Neuron (in vitro differentiated cells): ENCODE data around the gene LRR1.
"Not testable (repeated sequence)": the region's sequence is repeated elsewhere in the genome, so short reads cannot be mapped to it uniquely, and the experiment has no call there.

Source experiments
- H2AFZ ChIP-seq: one replicate; pipeline ENCODE4 v1.6.1; 2013; ENCODE audit warnings: low read depth, mild to moderate bottlenecking, inconsistent platforms, low read length, moderate library complexity
- H3K27me3 ChIP-seq: one replicate; pipeline ENCODE4 v1.6.1; 2013; ENCODE audit warnings: low read length; ENCODE audit not compliant: insufficient read depth
- H3K36me3 ChIP-seq: one replicate; pipeline ENCODE4 v1.6.1; 2013; ENCODE audit warnings: low read length; ENCODE audit not compliant: insufficient read depth
- H3K4me1 ChIP-seq: one replicate; pipeline ENCODE4 v1.6.1; 2013; ENCODE audit warnings: low read length; ENCODE audit not compliant: insufficient read depth
- H3K4me3 ChIP-seq: 2 replicates; pipeline ENCODE4 v1.5.1; 2013; ENCODE audit warnings: mild to moderate bottlenecking, low read length, moderate library complexity
- H3K9me3 ChIP-seq: one replicate; pipeline ENCODE4 v1.6.1; 2013; ENCODE audit warnings: low read length

The LRR1 gene

DNA sequence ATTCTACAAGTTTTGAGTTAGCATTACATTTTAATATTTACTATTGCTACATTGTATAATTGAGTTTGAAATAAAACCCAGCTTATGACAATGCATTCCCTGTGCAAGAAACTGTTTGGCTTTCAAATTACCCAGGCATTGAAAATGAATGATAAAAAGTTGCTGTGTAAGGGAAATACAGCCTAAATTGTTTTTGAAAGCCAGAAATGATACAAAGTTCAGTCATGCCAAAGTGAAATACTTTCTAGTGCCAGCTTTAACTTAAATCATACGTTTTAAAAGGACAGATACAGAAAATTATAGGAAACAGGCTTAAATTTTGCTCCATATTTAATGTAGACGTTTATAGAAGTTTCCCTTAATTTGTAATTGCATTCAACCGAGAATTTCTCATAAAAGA is 24.6 kb downstream of the LRR1 start:
- Histone ChIP-seq H3K9me3 (no peaks in the 10 kb centered on the region), H3K4me3 (peak overlapping the region; percentile 17), H3K27me3 (no peaks in the 10 kb centered on the region), H2AFZ (no peak overlapping the region), H3K4me1 (peaks cover 37% of the 10 kb centered on the region), H3K36me3 (peaks cover 37% of the 10 kb centered on the region)

DNA sequence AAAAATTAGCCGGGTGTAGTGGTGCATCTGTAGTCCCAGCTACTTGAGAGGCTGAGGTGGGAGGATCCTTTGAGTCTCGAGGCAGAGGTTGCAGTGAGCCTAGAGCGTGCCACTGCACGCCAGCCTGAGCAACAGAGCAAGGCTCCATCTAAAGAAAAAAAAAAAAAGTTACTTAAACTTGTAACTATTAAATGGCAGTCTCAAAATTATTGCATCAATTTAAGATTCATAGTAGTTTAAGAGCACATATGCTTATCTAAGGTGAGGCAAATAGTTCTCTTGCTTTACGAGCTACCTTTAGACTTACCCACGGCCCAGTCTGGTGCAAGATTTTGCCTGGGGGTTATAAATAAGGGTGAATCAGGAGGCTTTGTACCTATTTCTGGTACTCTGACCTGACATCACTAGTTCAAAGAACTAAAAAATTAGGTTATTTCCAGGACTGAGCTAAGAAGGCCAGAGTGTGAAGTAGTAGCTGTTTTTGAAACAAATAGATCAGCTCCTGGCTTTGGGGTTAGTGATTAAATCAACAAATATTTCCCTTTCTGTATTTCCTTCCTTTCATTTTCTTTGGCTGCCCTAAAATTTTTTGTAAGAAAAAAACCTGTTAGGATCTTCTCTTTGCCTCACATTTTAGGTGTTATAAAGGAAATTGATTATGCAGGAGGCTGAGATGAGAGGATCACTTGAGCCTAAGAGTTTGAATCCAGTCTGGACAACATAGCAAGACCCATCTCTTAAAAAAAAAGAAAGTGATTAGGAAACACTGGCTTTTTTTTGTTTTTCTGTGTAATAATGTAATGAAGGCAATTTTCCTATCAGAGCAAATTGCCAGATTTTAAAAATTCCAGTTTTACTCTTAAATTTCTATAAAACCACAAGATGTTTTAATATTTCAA is 25.4 kb downstream of the LRR1 start:
- H3K36me3 ChIP-seq: peaks cover 31% of the 10 kb centered on the region
- no peaks in the 10 kb centered on the region for H3K27me3 ChIP-seq
- H3K4me3 ChIP-seq: no peak overlapping the region

GRCh38 chr14:49633640-49634546 is 35.2 kb downstream of the LRR1 start:
- H2AFZ ChIP-seq: peak overlapping the region; percentile 33
- H3K4me1 ChIP-seq: peaks cover 13% of the 10 kb centered on the region
- no peaks in the 10 kb centered on the region for H3K9me3 ChIP-seq
- H3K36me3 ChIP-seq: peaks cover 14% of the 10 kb centered on the region
- H3K4me3 ChIP-seq: peak overlapping the region; percentile 99
- H3K27me3 ChIP-seq: no peaks in the 10 kb centered on the region

More for the DNA sequence above, 25.4 kb downstream of the LRR1 start:
- no peak overlapping the region for H2AFZ ChIP-seq
- H3K9me3 ChIP-seq: no peaks in the 10 kb centered on the region
- peaks cover 32% of the 10 kb centered on the region for H3K4me1 ChIP-seq

DNA sequence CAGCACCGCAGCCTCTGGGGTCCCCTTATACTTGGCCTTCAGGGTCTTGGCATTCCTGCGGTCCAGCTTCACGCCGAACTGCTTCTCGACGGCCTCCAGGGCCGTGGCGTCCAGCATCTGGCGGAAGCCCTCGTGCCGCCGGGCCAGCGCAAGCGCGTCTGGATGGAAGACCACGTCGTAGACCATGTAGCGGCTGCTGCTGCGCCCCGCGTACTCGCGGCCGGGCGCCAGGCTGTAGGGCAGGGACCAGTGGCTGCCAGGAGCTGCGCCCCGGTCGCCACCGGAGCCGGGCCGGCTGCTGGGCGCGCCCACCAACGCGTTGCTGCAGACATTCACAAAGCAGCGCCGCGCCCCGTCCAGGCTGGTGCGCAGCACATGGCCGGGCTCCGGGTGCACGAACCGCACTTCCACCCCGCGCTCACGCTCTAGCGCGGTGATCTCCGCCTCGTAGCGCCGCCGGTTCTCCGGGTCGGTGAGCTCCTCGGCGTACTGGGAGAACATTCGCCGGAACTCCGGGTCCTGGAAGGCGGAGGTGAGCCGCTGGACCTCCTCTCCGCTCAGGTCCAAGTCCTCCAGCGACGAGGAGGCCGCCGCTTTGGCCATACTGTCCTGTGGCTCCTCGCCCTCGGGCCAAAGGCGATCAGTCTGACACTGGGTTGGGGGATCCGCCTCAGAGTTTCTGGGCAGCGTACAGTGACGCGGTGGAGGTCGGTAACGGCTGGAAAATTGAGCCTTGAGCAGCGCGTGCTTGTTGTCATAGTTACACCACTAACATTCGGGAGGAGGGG is 36.0 kb downstream of the LRR1 start, which contains the start of gene DNAAF2:
DNAAF2 (minus strand) TSS at position 698 of the 788 bp plus-strand sequence; CDS start at position 603, 95 bp downstream.
- Histone ChIP-seq H2AFZ (peak within 1 kb of the TSS; percentile 33), H3K4me3 (peak within 1 kb of the TSS; percentile 99), H3K4me1 (peaks cover 13% of the 10 kb centered on the region), H3K9me3 (no peaks in the 10 kb centered on the region), H3K27me3 (no peaks in the 10 kb centered on the region), H3K36me3 (peaks cover 15% of the 10 kb centered on the region)

DNA sequence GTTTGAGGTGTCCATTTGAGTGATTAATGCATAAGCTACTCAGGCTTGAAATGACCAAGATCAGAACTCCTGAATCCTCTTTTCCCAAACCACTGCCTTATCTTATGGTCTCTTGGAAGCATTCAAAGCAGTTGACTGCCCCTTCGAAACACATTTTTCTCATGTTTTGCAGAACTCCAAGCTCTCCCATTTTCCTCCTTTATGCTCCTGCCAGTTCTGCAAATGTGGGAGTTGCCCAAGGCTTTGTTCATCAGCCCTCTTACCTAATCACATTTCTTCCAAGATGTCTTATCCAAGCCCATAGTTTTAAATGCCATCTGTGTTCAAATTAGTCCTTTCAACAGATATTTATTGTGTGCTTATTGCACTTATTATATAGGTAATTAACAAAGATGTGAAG is 38.1 kb downstream of the LRR1 start:
- Histone ChIP-seq H2AFZ (no peak overlapping the region), H3K4me1 (peaks cover 8% of the 10 kb centered on the region), H3K36me3 (peaks cover 17% of the 10 kb centered on the region), H3K9me3 (no peaks in the 10 kb centered on the region), H3K4me3 (no peak overlapping the region), H3K27me3 (no peaks in the 10 kb centered on the region)

- Histone ChIP-seq H3K9me3 (no peaks in the 10 kb centered on the region), H3K36me3 (peaks cover 17% of the 10 kb centered on the region), H2AFZ (no peak overlapping the region), H3K4me3 (no peak overlapping the region), H3K27me3 (no peaks in the 10 kb centered on the region), H3K4me1 (peaks cover 4% of the 10 kb centered on the region)
Measured at GRCh38 chr14:49637534-49638078, 38.9 kb downstream of the LRR1 start.

DNA sequence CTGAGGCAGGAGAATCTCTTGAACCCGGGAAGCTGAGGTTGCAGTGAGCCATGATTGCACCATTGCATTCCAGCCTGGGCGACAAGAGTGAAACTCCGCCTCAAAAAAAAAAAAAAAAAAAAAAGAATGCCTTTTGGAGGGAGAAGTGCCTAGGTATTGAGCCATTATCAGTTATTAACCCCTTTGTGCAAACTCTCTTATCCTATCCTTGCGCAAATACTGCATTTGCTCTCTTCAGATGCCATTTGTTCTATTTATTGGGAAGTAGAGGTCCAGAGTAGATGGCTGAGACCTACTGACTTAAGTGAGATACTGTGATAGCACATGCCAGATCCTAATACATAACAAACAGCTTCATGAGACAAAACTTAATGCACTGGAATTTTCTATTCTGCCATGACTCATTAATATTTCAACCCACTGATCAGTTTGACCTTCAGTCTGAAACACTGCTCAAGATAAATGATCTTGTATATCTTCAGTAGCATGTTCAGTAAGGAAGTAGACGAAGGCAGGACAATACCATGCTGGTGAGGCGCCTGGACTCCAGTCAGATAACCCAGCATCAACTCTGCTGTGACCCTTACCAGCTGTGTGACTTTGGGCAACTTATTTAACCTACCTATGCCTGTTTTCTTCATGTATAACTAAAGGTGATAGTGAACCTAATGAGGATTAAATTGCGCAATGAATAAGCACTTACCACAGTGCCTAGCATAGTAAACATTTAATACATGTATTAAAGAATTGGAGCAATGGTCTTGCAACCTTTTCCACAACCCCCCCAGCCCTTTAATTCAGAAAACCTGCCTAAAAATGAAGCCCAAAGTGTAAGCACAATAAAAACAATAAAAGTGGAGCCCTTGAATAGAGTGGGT is 42.0 kb downstream of the LRR1 start:
- H3K9me3 ChIP-seq: no peaks in the 10 kb centered on the region
- peaks cover 4% of the 10 kb centered on the region for H3K4me1 ChIP-seq
- H3K36me3 ChIP-seq: peaks cover 21% of the 10 kb centered on the region
- H2AFZ ChIP-seq: no peak overlapping the region
- no peaks in the 10 kb centered on the region for H3K27me3 ChIP-seq
- no peak overlapping the region for H3K4me3 ChIP-seq

DNA sequence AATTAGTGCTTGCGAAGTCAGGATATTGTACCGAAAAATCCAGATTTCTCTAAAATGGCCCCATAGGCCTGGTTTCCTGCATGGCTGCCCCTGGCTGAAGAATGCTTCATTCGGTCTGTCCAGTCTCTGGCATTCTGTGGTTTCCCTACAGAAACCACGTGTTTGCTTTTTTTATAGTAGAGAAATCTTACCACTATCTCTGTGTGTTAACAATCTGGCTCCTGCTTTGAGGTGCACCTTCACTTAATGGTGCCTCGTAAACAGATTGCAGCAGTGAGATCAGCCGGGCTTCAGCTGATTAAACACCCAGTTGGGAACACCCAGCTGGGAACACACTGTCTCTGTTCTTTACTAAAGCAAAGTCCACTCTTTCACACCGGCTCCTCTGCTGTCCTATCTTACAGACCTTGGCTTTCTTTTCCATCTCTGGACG is 43.0 kb downstream of the LRR1 start:
- H3K36me3 ChIP-seq: peaks cover 23% of the 10 kb centered on the region
- no peaks in the 10 kb centered on the region for H3K4me1 ChIP-seq
- H2AFZ ChIP-seq: no peak overlapping the region
- H3K27me3 ChIP-seq: no peaks in the 10 kb centered on the region
- no peaks in the 10 kb centered on the region for H3K9me3 ChIP-seq
- no peak overlapping the region for H3K4me3 ChIP-seq

DNA sequence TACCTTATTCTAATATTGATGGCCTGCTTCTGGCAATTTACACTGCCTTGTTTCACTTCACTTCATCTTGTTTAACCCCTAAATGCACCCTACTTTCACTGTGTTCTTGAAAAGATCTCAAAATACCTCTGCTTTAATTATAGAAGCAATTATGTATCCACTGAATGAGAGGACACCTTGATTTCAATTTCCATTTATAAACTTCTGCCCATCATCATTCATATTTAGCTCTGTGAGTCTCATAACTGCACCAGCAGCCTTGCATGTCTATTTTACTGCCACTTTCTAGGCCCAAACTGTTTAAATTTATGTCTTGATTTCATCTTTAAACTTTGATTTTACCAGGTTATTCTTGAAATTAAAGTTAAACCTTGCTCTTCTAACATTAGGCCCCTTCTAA is 43.4 kb downstream of the LRR1 start:
- Histone ChIP-seq H3K4me3 (no peak overlapping the region), H3K4me1 (no peaks in the 10 kb centered on the region), H3K36me3 (peaks cover 23% of the 10 kb centered on the region), H3K27me3 (no peaks in the 10 kb centered on the region), H3K9me3 (no peaks in the 10 kb centered on the region), H2AFZ (no peak overlapping the region)

- no peaks in the 10 kb centered on the region for H3K4me1 ChIP-seq
- H3K9me3 ChIP-seq: no peaks in the 10 kb centered on the region
- no peak overlapping the region for H2AFZ ChIP-seq
- no peaks in the 10 kb centered on the region for H3K27me3 ChIP-seq
- H3K4me3 ChIP-seq: no peak overlapping the region
- H3K36me3 ChIP-seq: peaks cover 22% of the 10 kb centered on the region
Measured at GRCh38 chr14:49653508-49653907, 54.8 kb downstream of the LRR1 start.

DNA sequence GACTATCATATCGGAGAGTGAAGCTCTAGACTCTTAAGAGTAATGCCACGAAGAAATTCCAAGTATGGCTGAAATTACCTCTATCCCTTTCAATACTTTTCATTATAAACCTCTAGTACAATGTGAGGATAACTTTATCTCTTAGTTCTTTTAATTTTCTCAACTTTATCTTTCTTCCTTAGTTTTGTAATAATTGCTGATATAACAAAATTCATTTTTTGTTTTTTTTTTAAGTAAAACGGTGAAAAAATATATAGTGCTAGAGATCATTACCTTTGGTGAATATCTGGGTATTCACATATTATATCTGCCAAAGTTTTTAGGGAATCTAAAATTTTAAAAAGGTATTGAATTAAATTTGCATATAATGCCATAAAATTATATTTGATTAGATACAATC is 55.8 kb downstream of the LRR1 start:
- Histone ChIP-seq H3K4me1 (no peaks in the 10 kb centered on the region), H3K9me3 (no peaks in the 10 kb centered on the region), H3K27me3 (no peaks in the 10 kb centered on the region), H3K4me3 (no peak overlapping the region), H3K36me3 (peaks cover 22% of the 10 kb centered on the region), H2AFZ (no peak overlapping the region)

GRCh38 chr14:49657500-49657899 is 58.8 kb downstream of the LRR1 start:
- H2AFZ ChIP-seq, H3K4me1 ChIP-seq, H3K27me3 ChIP-seq, H3K4me3 ChIP-seq, H3K9me3 ChIP-seq: not testable (repeated sequence)
- H3K36me3 ChIP-seq: peaks cover 12% of the 10 kb centered on the region
